ENCODE data around the gene SLC22A23. TPM values are rescaled to one million over a fixed set of nuclear protein-coding genes. Genes with fewer than 3 reads are reported as not detected.
"Not testable (repeated sequence)": the region's sequence is repeated elsewhere in the genome, so short reads cannot be mapped to it uniquely, and the experiment has no call there.

Gene SLC22A23
- total and polyA plus RNA-seq, 2 of the 4 experiments (the other 2 are of a cell fraction) = 0.72 to 1.6 TPM

DNA sequence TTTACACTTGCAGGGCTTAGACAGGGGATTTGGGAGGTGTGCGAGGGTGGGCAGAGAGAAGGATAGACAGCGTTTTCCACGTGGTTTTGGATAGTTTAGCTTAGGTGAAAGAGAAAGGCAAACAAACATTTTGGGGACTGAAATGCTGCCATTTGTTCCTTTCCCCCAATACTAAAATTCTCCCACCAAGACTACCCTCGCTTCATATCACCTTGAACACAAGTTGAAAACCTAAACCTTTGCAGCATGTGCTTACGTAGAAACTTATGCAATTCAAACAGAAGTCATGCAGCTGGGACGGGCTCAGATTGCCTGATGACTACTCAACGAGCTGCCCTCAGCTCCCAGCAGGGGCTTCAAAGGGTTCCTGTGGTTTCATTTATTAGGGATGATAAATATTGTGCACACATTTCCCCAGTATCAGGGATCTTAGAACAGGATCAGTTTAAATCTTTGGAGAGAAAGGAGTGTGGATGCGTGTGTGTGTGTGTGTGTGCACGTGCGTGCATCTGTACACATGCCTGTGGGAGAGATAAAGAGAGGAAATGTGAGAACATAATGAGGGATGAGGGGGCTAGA lies 77.3 kb downstream of the SLC22A23 start (continued):
- TF ChIP-seq, protein P1, sequence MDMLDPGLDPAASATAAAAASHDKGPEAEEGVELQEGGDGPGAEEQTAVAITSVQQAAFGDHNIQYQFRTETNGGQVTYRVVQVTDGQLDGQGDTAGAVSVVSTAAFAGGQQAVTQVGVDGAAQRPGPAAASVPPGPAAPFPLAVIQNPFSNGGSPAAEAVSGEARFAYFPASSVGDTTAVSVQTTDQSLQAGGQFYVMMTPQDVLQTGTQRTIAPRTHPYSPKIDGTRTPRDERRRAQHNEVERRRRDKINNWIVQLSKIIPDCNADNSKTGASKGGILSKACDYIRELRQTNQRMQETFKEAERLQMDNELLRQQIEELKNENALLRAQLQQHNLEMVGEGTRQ (IDR thresholded peaks at IDR 0.05; ENCODE audit: low read depth, low read length) = no peak
- TF ChIP-seq MXI1 (IDR thresholded peaks at IDR 0.05; ENCODE audit: borderline replicate concordance, low read depth, low read length) = no peak
- no peak for TF ChIP-seq MAZ (IDR thresholded peaks at IDR 0.05; ENCODE audit: borderline replicate concordance, low read depth, low read length)

DNA sequence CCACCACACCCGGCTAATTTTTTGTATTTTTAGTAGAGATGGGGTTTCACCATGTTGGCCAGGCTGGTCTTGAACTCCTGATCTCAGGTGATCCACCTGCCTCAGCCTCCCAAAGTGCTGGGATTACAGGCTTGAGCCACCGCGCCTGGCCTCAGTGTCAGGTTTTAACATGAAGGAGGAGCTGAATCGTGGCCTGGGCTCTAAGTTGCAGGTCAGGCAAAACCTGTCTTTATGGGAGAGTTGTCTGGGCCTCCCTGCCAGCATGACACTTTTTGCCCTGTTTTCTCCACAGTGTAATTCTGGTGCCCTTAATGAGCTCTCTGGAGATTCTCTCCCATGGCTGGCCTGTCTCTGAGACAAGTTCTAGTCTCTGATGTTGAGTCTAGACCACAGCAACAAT lies 78.0 kb downstream of the SLC22A23 start:
- H3K4me1 ChIP-seq (ENCODE audit: control insufficient read depth, insufficient read depth, low read length); H3K36me3 ChIP-seq (ENCODE audit: control insufficient read depth, insufficient read depth, low read length); H2AK9ac ChIP-seq (replicated peaks; ENCODE audit: low read depth, low read length, poor library complexity); H3K14ac ChIP-seq (replicated peaks; ENCODE audit: low read depth, low read length); H3K23ac ChIP-seq (ENCODE audit: low read depth, low read length); ATAC-seq (ENCODE audit: low read depth); H3K4me3 ChIP-seq (ENCODE audit: insufficient read depth, low read depth, low read length); H2BK20ac ChIP-seq (ENCODE audit: low read depth, low read length); H3K56ac ChIP-seq (ENCODE audit: extremely low read depth, insufficient read depth, low read length); H2BK120ac ChIP-seq (ENCODE audit: low read depth, low read length); intact Hi-C loops (cut with micrococcal nuclease); CTCF ChIA-PET; H4K5ac ChIP-seq (ENCODE audit: low read depth, low read length); H3K18ac ChIP-seq (ENCODE audit: low read depth, low read length); H3K79me1 ChIP-seq (ENCODE audit: low read depth in 1 of 2, low read length in 2 of 2); H3K4ac ChIP-seq (ENCODE audit: low read depth, low read length); H4K20me1 ChIP-seq (ENCODE audit: insufficient read depth, low read length); in situ Hi-C loops (cut with MboI; ENCODE audit: low sequenced_read_pairs); BruUV-seq (replicated peaks); H4K91ac ChIP-seq (ENCODE audit: insufficient read depth, low read depth, low read length); H3K27ac ChIP-seq (ENCODE audit: insufficient read depth, low read length); H3K9ac ChIP-seq (ENCODE audit: low read depth, low read length); POLR2A ChIA-PET (ENCODE audit: unreplicated experiment); H3K9me3 ChIP-seq (ENCODE audit: control insufficient read depth, insufficient read depth, low read length); H2BK15ac ChIP-seq (ENCODE audit: low read depth, low read length); H4K8ac ChIP-seq (ENCODE audit: low read depth in 2 of 2, low read length in 2 of 2); DNase-seq; H2AK5ac ChIP-seq (ENCODE audit: low read depth, low read length); dilution Hi-C loops (cut with HindIII; ENCODE audit: low sequenced_read_pairs, unreplicated experiment); H2BK5ac ChIP-seq (ENCODE audit: low read depth, low read length, poor library complexity, severe bottlenecking); H3K9me1 ChIP-seq (ENCODE audit: insufficient read depth, low read length); H3K4me2 ChIP-seq (ENCODE audit: low read depth, low read length); H2AFZ ChIP-seq (replicated peaks; ENCODE audit: low read length, poor library complexity): not testable (repeated sequence)
- H3K27me3 ChIP-seq (ENCODE audit: control insufficient read depth, insufficient read depth, low read length) = peaks cover 26% of the 10 kb centered on the region
- 71% methylated on average over 1 of the region's 4 CpGs; no CpG with 5 or more reads in 1 of the 2 experiments for WGBS, 2 experiments (ENCODE audit: extremely low coverage in 2 of 2, insufficient read length in 1 of 2)

DNA sequence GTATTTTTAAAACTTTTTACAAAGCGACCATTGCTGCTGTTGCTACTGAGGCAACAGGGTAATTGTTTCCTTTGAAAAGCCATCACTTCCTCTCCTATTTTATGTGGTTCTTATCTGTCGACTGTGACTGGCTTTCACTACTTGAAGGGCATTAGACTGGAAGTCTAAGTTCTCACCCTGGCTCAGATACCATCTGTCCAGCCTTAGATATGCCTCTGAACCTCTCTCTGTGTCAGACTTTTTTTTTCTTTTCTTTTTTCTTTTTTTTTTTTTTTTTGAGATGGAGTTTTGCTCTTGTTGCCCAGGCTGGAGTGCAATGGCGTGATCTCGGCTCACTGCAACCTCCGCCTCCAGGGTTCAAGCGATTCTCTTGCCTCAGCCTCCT lies 78.5 kb downstream of the SLC22A23 start:
- H3K56ac ChIP-seq (ENCODE audit: extremely low read depth, insufficient read depth, low read length); H2BK20ac ChIP-seq (ENCODE audit: low read depth, low read length); H2BK15ac ChIP-seq (ENCODE audit: low read depth, low read length); H3K27ac ChIP-seq (ENCODE audit: insufficient read depth, low read length); H3K9ac ChIP-seq (ENCODE audit: low read depth, low read length); H3K23ac ChIP-seq (ENCODE audit: low read depth, low read length); H3K4me3 ChIP-seq (ENCODE audit: insufficient read depth, low read depth, low read length); BruUV-seq (replicated peaks); H3K4me1 ChIP-seq (ENCODE audit: control insufficient read depth, insufficient read depth, low read length); H3K4me2 ChIP-seq (ENCODE audit: low read depth, low read length); H3K18ac ChIP-seq (ENCODE audit: low read depth, low read length); H3K9me1 ChIP-seq (ENCODE audit: insufficient read depth, low read length); H4K8ac ChIP-seq (ENCODE audit: low read depth in 2 of 2, low read length in 2 of 2); H4K5ac ChIP-seq (ENCODE audit: low read depth, low read length); H2AFZ ChIP-seq (replicated peaks; ENCODE audit: low read length, poor library complexity); dilution Hi-C loops (cut with HindIII; ENCODE audit: low sequenced_read_pairs, unreplicated experiment); H3K4ac ChIP-seq (ENCODE audit: low read depth, low read length); H2AK5ac ChIP-seq (ENCODE audit: low read depth, low read length); H2BK120ac ChIP-seq (ENCODE audit: low read depth, low read length); H4K91ac ChIP-seq (ENCODE audit: insufficient read depth, low read depth, low read length); H3K79me1 ChIP-seq (ENCODE audit: low read depth in 1 of 2, low read length in 2 of 2); H2BK5ac ChIP-seq (ENCODE audit: low read depth, low read length, poor library complexity, severe bottlenecking); H4K20me1 ChIP-seq (ENCODE audit: insufficient read depth, low read length); ATAC-seq (ENCODE audit: low read depth); intact Hi-C loops (cut with micrococcal nuclease); H2AK9ac ChIP-seq (replicated peaks; ENCODE audit: low read depth, low read length, poor library complexity); H3K36me3 ChIP-seq (ENCODE audit: control insufficient read depth, insufficient read depth, low read length); CTCF ChIA-PET; in situ Hi-C loops (cut with MboI; ENCODE audit: low sequenced_read_pairs); DNase-seq; H3K9me3 ChIP-seq (ENCODE audit: control insufficient read depth, insufficient read depth, low read length); POLR2A ChIA-PET (ENCODE audit: unreplicated experiment); H3K14ac ChIP-seq (replicated peaks; ENCODE audit: low read depth, low read length): not testable (repeated sequence)
- WGBS, 2 experiments (ENCODE audit: extremely low coverage in 2 of 2, insufficient read length in 1 of 2) = no CpG with 5 or more reads among the region's 6 CpGs
- H3K27me3 ChIP-seq (ENCODE audit: control insufficient read depth, insufficient read depth, low read length) = peaks cover 29% of the 10 kb centered on the region
